Measurements from ENCODE around the gene SHANK3.
"Not testable (repeated sequence)": the region's sequence is repeated elsewhere in the genome, so short reads cannot be mapped to it uniquely, and the experiment has no call there.

Gene SHANK3

GRCh38 chr22:50654664-50655063 lies 18.0 kb upstream of the SHANK3 start:
- not testable (repeated sequence) for FAIRE-seq

GRCh38 chr22:50656122-50657070 lies 16.2 kb upstream of the SHANK3 start:
- no peak for FAIRE-seq

- no peak for FAIRE-seq
These were observed 14.7 kb upstream of the SHANK3 start for GRCh38 chr22:50657925-50658324.

- FAIRE-seq = not testable (repeated sequence)
These were observed 12.9 kb upstream of the SHANK3 start for GRCh38 chr22:50659711-50660110.

GRCh38 chr22:50660306-50660705 lies 12.3 kb upstream of the SHANK3 start:
- FAIRE-seq = no peak

GRCh38 chr22:50665212-50665611 lies 7.4 kb upstream of the SHANK3 start:
- no peak for FAIRE-seq

GRCh38 chr22:50665738-50666137 lies 6.9 kb upstream of the SHANK3 start:
- no peak for FAIRE-seq

- FAIRE-seq = no peak
These were observed 2.1 kb upstream of the SHANK3 start for GRCh38 chr22:50670513-50670912.

GRCh38 chr22:50670914-50671538 lies 1.6 kb upstream of the SHANK3 start:
- FAIRE-seq = no peak

GRCh38 chr22:50671641-50672040 lies 982 bp upstream of the SHANK3 start:
- no peak for FAIRE-seq

GRCh38 chr22:50672041-50672440 lies 582 bp upstream of the SHANK3 start:
- FAIRE-seq = no peak

- FAIRE-seq = no peak
These were observed 857 bp downstream of the SHANK3 start for GRCh38 chr22:50673231-50674129.

- no peak for FAIRE-seq
These were observed 1.5 kb downstream of the SHANK3 start for GRCh38 chr22:50674130-50674500.

GRCh38 chr22:50674606-50675552 lies 2.3 kb downstream of the SHANK3 start:
- no peak for FAIRE-seq

GRCh38 chr22:50675553-50676179 lies 3.0 kb downstream of the SHANK3 start:
- FAIRE-seq = no peak

GRCh38 chr22:50676180-50676636 lies 3.6 kb downstream of the SHANK3 start:
- no peak for FAIRE-seq

- FAIRE-seq = no peak
These were observed 4.3 kb downstream of the SHANK3 start for GRCh38 chr22:50676661-50677492.

GRCh38 chr22:50677493-50678217 lies 5.0 kb downstream of the SHANK3 start:
- FAIRE-seq = no peak

- no peak for FAIRE-seq
These were observed 5.6 kb downstream of the SHANK3 start for GRCh38 chr22:50678218-50678650.
